WTC11 (cell line): ENCODE data around the gene TTLL11. TPM values are rescaled to one million over a fixed set of nuclear protein-coding genes. Genes with fewer than 3 reads are reported as not detected.

Experiments
- ATAC-seq: fragments of 200-7000 bp; cut with Tn5 transposase; 2 replicates; pipeline ENCODE4 v1.10.0; 2021; ENCODE audit warnings: mild to moderate bottlenecking, moderate library complexity
- CTCF ChIA-PET: fragments of 300-600 bp; sonication (Branson Sonifier 250); formaldehyde crosslinking; loops from one replicate; lab custom pipeline; 2021; ENCODE audit warnings: antibody characterized with exemption; lab: Charles Lee
- POLR2A ChIA-PET: fragments of 350-600 bp; sonication (Branson Sonifier 250); formaldehyde crosslinking; loops from one replicate; lab custom pipeline; 2021; ENCODE audit warnings: antibody characterized with exemption; lab: Charles Lee
- DNase-seq: peaks from one replicate; pipeline ENCODE4 v3.0.0; 2021; ENCODE audit warnings: low spot score
- H3K27ac Mint-ChIP-seq: 2 replicates; pipeline ENCODE4 v1.8.0; 2021; ENCODE audit warnings: mixed read lengths
- H3K27me3 Mint-ChIP-seq: 2 replicates; pipeline ENCODE4 v1.8.0; 2021; ENCODE audit warnings: low read depth, mild to moderate bottlenecking, moderate library complexity, mixed read lengths
- H3K36me3 Mint-ChIP-seq: 2 replicates; pipeline ENCODE4 v1.8.0; 2021; ENCODE audit warnings: mixed read lengths
- H3K4me1 Mint-ChIP-seq: 2 replicates; pipeline ENCODE4 v1.8.0; 2022; ENCODE audit warnings: mixed read lengths
- H3K4me3 Mint-ChIP-seq: 2 replicates; pipeline ENCODE4 v1.8.0; 2021; ENCODE audit warnings: mild to moderate bottlenecking, moderate library complexity, mixed read lengths
- H3K9me3 Mint-ChIP-seq: 2 replicates; pipeline ENCODE4 v1.8.0; 2021; ENCODE audit warnings: mixed read lengths
- ATF1 ChIP-seq: sonication (generic); formaldehyde crosslinking; IDR thresholded peaks from 2 replicates; pipeline ENCODE4 v1.8.1; 2023; ENCODE audit warnings: mild to moderate bottlenecking, moderate library complexity, missing genetic modification reagents
- ATF3 ChIP-seq: sonication (generic); formaldehyde crosslinking; conservative IDR thresholded peaks from 2 replicates; pipeline ENCODE4 v1.8.1; 2022; ENCODE audit warnings: mild to moderate bottlenecking, missing genetic modification reagents
- CREM ChIP-seq: sonication (generic); formaldehyde crosslinking; IDR thresholded peaks from 2 replicates; pipeline ENCODE4 v1.8.1; 2022; ENCODE audit warnings: mild to moderate bottlenecking, missing genetic modification reagents, moderate library complexity
- EMX1 ChIP-seq: fragments of 250-450 bp; sonication (Bioruptor Pico); IDR thresholded peaks from 2 replicates; pipeline ENCODE4 v1.8.0; 2021; ENCODE audit warnings: mild to moderate bottlenecking
- ERG ChIP-seq: fragments of 250-450 bp; sonication (Bioruptor Pico); IDR thresholded peaks from 2 replicates; pipeline ENCODE4 v1.8.0; 2021; ENCODE audit warnings: mild to moderate bottlenecking
- MXD4 ChIP-seq: fragments of 250-450 bp; sonication (Bioruptor Pico); IDR thresholded peaks from 2 replicates; pipeline ENCODE4 v1.8.0; 2021; ENCODE audit warnings: mild to moderate bottlenecking, moderate library complexity, borderline replicate concordance
- NR2C2 ChIP-seq: sonication (generic); formaldehyde crosslinking; IDR thresholded peaks from 2 replicates; pipeline ENCODE4 v1.8.0; 2022; ENCODE audit warnings: mild to moderate bottlenecking, missing genetic modification reagents
- NR3C1 ChIP-seq: sonication (generic); formaldehyde crosslinking; conservative IDR thresholded peaks from 2 replicates; pipeline ENCODE4 v1.8.1; 2023; ENCODE audit warnings: low read depth, mild to moderate bottlenecking, missing genetic modification reagents
- PREB ChIP-seq: sonication (generic); formaldehyde crosslinking; IDR thresholded peaks from 2 replicates; pipeline ENCODE4 v1.8.1; 2022; ENCODE audit warnings: mild to moderate bottlenecking, missing genetic modification reagents, moderate library complexity, borderline replicate concordance
- RORB ChIP-seq: fragments of 250-450 bp; sonication (Bioruptor Pico); IDR thresholded peaks from 2 replicates; pipeline ENCODE4 v1.9.0; 2021; ENCODE audit warnings: mild to moderate bottlenecking
- TCF7 ChIP-seq: sonication (generic); formaldehyde crosslinking; IDR thresholded peaks from 2 replicates; pipeline ENCODE4 v1.8.0; 2022; ENCODE audit warnings: mild to moderate bottlenecking, low read depth, missing genetic modification reagents, moderate library complexity
- USF1 ChIP-seq: sonication (generic); formaldehyde crosslinking; IDR thresholded peaks from 2 replicates; pipeline ENCODE4 v1.8.0; 2022; ENCODE audit warnings: mild to moderate bottlenecking, missing genetic modification reagents
- ZNF138 ChIP-seq: sonication (generic); formaldehyde crosslinking; conservative IDR thresholded peaks from 2 replicates; pipeline ENCODE4 v1.8.1; 2022; ENCODE audit warnings: mild to moderate bottlenecking, moderate library complexity, missing genetic modification reagents
- ZNF219 ChIP-seq: sonication (generic); formaldehyde crosslinking; IDR thresholded peaks from 2 replicates; pipeline ENCODE4 v1.8.0; 2023; ENCODE audit warnings: missing genetic modification reagents, mild to moderate bottlenecking, borderline replicate concordance
- total RNA-seq: library from RNA; stranded (reverse); gene quantifications from 3 replicates; pipeline ENCODE4 v1.2.3, GENCODE V29; 2021
- TF ChIP-seq, protein P1 (sequence below): sonication (generic); formaldehyde crosslinking; IDR thresholded peaks from 2 replicates; pipeline ENCODE4 v1.8.0; 2023; ENCODE audit warnings: mild to moderate bottlenecking, missing genetic modification reagents
- TF ChIP-seq, protein P2 (sequence below): sonication (generic); formaldehyde crosslinking; IDR thresholded peaks from 2 replicates; pipeline ENCODE4 v1.8.0; 2023; ENCODE audit warnings: missing genetic modification reagents, mild to moderate bottlenecking, borderline replicate concordance

The TTLL11 gene
- total RNA-seq, 1 experiment from 2014 or later, result 1.1 TPM

- no peaks in the 10 kb centered on the region; the same call in 1 of the 2 replicates for H3K27me3 Mint-ChIP-seq
- ATAC-seq (no peak), DNase-seq (no peak)
- no peak overlapping the region for H3K27ac Mint-ChIP-seq
- ChIA-PET POLR2A (no interaction called here), CTCF (no interaction called here)
- H3K4me1 Mint-ChIP-seq, result no peaks in the 10 kb centered on the region
- H3K9me3 Mint-ChIP-seq, result peaks cover 19% of the 10 kb centered on the region
- no peaks in the 10 kb centered on the region for H3K36me3 Mint-ChIP-seq
- no peak overlapping the region for H3K4me3 Mint-ChIP-seq
- no peak for TF ChIP-seq ERG (CRISPR knock-in tag)
- TF ChIP-seq ATF1 (CRISPR knock-in tag), result no peak
- no peak for TF ChIP-seq ZNF219 (CRISPR knock-in tag)
- no peak for TF ChIP-seq MXD4 (CRISPR knock-in tag)
- no peak for TF ChIP-seq USF1
- no peak for TF ChIP-seq ATF3 (CRISPR knock-in tag)
- no peak for TF ChIP-seq TCF7
- TF ChIP-seq PREB, result no peak
- TF ChIP-seq CREM (CRISPR knock-in tag), result no peak
- TF ChIP-seq NR2C2 (CRISPR knock-in tag), result no peak
- no peak for TF ChIP-seq NR3C1
- TF ChIP-seq RORB (CRISPR knock-in tag), result no peak
- TF ChIP-seq, protein P1, sequence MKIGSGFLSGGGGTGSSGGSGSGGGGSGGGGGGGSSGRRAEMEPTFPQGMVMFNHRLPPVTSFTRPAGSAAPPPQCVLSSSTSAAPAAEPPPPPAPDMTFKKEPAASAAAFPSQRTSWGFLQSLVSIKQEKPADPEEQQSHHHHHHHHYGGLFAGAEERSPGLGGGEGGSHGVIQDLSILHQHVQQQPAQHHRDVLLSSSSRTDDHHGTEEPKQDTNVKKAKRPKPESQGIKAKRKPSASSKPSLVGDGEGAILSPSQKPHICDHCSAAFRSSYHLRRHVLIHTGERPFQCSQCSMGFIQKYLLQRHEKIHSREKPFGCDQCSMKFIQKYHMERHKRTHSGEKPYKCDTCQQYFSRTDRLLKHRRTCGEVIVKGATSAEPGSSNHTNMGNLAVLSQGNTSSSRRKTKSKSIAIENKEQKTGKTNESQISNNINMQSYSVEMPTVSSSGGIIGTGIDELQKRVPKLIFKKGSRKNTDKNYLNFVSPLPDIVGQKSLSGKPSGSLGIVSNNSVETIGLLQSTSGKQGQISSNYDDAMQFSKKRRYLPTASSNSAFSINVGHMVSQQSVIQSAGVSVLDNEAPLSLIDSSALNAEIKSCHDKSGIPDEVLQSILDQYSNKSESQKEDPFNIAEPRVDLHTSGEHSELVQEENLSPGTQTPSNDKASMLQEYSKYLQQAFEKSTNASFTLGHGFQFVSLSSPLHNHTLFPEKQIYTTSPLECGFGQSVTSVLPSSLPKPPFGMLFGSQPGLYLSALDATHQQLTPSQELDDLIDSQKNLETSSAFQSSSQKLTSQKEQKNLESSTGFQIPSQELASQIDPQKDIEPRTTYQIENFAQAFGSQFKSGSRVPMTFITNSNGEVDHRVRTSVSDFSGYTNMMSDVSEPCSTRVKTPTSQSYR (CRISPR knock-in tag), result no peak
- TF ChIP-seq EMX1 (CRISPR knock-in tag), result no peak
- TF ChIP-seq, protein P2, sequence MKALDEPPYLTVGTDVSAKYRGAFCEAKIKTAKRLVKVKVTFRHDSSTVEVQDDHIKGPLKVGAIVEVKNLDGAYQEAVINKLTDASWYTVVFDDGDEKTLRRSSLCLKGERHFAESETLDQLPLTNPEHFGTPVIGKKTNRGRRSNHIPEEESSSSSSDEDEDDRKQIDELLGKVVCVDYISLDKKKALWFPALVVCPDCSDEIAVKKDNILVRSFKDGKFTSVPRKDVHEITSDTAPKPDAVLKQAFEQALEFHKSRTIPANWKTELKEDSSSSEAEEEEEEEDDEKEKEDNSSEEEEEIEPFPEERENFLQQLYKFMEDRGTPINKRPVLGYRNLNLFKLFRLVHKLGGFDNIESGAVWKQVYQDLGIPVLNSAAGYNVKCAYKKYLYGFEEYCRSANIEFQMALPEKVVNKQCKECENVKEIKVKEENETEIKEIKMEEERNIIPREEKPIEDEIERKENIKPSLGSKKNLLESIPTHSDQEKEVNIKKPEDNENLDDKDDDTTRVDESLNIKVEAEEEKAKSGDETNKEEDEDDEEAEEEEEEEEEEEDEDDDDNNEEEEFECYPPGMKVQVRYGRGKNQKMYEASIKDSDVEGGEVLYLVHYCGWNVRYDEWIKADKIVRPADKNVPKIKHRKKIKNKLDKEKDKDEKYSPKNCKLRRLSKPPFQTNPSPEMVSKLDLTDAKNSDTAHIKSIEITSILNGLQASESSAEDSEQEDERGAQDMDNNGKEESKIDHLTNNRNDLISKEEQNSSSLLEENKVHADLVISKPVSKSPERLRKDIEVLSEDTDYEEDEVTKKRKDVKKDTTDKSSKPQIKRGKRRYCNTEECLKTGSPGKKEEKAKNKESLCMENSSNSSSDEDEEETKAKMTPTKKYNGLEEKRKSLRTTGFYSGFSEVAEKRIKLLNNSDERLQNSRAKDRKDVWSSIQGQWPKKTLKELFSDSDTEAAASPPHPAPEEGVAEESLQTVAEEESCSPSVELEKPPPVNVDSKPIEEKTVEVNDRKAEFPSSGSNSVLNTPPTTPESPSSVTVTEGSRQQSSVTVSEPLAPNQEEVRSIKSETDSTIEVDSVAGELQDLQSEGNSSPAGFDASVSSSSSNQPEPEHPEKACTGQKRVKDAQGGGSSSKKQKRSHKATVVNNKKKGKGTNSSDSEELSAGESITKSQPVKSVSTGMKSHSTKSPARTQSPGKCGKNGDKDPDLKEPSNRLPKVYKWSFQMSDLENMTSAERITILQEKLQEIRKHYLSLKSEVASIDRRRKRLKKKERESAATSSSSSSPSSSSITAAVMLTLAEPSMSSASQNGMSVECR (CRISPR knock-in tag), result no peak
- TF ChIP-seq ZNF138 (CRISPR knock-in tag), result no peak
These were observed 17.0 kb downstream of the TTLL11 start for GRCh38 chr9:122076117-122076516.
